ENCODE data around the gene CORT.
"Not testable (repeated sequence)": the region's sequence is repeated elsewhere in the genome, so short reads cannot be mapped to it uniquely, and the experiment has no call there.

Gene CORT

GRCh38 chr1:10440305-10440704 lies 9.5 kb upstream of the CORT start:
- DNase-seq = no peak

GRCh38 chr1:10440794-10441193 lies 9.0 kb upstream of the CORT start:
- DNase-seq = no peak

- DNase-seq = no peak
Observed at GRCh38 chr1:10444248-10444647, 5.6 kb upstream of the CORT start.

- no peak for DNase-seq
Observed at GRCh38 chr1:10444795-10445397, 4.9 kb upstream of the CORT start.

GRCh38 chr1:10446790-10447422 lies 2.9 kb upstream of the CORT start:
- DNase-seq = no peak

GRCh38 chr1:10450156-10450814 lies 454 bp downstream of the CORT start:
- DNase-seq = no peak

GRCh38 chr1:10450836-10451235 lies 1.0 kb downstream of the CORT start:
- no peak for DNase-seq

GRCh38 chr1:10451287-10451686 lies 1.5 kb downstream of the CORT start:
- DNase-seq = no peak

- no peak for DNase-seq
Observed at GRCh38 chr1:10456048-10456447, 6.2 kb downstream of the CORT start.

GRCh38 chr1:10456661-10457060 lies 6.8 kb downstream of the CORT start:
- no peak for DNase-seq

GRCh38 chr1:10457462-10457861 lies 7.6 kb downstream of the CORT start:
- DNase-seq = not testable (repeated sequence)

- DNase-seq = no peak
Observed at GRCh38 chr1:10457875-10458274, 8.0 kb downstream of the CORT start.

- no peak for DNase-seq
Observed at GRCh38 chr1:10459184-10459583, 9.4 kb downstream of the CORT start.

- no peak for DNase-seq
Observed at GRCh38 chr1:10467078-10467477, 17.2 kb downstream of the CORT start.

- no peak for DNase-seq
Observed at GRCh38 chr1:10470043-10470442, 20.2 kb downstream of the CORT start.

GRCh38 chr1:10471411-10472219 lies 21.8 kb downstream of the CORT start:
- DNase-seq = no peak

GRCh38 chr1:10472220-10473144 lies 22.7 kb downstream of the CORT start, which contains the start of gene DFFA:
Gene DFFA (minus strand): TSS chr1:10472529. CDS start chr1:10472458, 71 bp downstream.
- peak; percentile 95 for DNase-seq

GRCh38 chr1:10473145-10473765 lies 23.4 kb downstream of the CORT start:
- no peak for DNase-seq

GRCh38 chr1:10474309-10474612 lies 24.4 kb downstream of the CORT start:
- DNase-seq = not testable (repeated sequence)

GRCh38 chr1:10474613-10475507 lies 25.0 kb downstream of the CORT start, which contains the start of gene PEX14:
Gene PEX14 (plus strand): TSS chr1:10474950. CDS start chr1:10474967, 17 bp downstream.
- DNase-seq = peak; percentile 78

GRCh38 chr1:10475510-10475909 lies 25.7 kb downstream of the CORT start:
- DNase-seq = no peak

Measured in GF-D8 (cell line).